Measurements from ENCODE around the gene BCL7A.

The BCL7A gene

DNA sequence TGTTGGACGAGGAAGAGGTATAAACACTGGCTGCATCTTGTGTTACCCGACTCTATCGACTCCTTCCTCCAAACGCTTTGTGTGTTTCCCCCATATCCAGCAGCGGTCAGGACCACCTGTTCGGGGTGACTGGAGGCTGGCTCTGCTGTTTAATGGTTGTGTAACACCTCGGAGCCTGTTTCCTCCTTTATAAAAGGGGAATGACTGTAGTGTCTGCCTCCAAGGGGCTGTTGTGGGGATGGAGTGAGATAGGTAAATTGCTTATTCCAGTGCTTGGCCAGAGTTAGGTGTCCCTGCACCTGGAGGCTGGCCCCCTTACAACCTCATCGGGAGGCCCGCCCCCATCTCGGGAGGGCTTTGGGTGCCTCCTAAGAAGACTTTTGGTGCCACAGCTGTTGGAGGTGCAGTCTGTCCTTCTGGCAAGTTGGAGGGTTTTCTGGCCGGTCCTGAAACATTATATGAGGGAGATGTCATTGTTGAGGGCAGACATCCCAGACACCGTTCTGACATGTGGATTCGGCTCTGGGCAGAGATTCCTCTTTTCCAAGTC, 57.9 kb downstream of the BCL7A start:
- no peak for DNase-seq

DNA sequence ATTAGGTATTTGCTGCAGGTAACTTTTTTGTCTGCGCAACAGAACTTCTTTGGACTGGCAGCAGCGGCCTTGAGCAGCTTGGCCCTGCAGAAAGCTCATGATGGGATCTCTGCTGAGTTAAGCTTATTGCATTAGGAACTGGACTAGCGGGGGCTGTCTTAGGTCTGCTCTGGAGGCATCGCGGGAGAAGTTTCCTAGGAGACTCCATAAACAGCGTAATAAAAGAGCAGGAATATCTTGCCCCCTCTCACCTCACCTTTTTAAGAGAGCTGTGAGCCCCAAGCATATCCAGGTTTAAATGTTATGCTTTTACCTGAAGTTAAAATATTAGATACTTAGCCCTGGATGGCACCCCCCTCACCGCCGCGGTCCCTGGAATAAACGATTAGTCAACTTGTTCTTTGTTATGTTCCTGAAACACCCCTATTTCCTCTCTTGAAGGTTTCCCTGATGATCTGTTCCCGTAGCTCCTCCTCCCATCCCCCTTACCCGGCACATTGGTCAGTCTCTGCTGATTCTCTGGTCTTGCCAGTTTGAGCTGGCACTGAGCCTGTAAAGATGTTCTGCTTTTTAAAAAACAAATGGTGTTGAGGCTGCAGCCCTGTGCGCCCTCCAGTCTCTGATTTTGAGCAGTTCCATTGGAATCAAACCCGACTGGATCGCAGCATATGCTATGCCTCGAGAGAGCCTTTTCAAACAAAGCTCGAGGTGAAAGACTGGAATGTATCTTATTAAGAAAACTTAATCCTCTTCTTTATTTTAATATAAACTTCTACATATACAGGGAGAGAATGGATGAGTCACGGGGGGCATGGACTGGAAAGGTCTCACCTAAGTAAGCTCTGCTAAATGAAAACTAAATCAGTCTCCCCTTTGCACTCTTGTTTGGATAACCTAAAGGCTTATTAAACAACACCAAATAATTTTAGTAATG, 58.7 kb downstream of the BCL7A start:
- no peak for DNase-seq

DNA sequence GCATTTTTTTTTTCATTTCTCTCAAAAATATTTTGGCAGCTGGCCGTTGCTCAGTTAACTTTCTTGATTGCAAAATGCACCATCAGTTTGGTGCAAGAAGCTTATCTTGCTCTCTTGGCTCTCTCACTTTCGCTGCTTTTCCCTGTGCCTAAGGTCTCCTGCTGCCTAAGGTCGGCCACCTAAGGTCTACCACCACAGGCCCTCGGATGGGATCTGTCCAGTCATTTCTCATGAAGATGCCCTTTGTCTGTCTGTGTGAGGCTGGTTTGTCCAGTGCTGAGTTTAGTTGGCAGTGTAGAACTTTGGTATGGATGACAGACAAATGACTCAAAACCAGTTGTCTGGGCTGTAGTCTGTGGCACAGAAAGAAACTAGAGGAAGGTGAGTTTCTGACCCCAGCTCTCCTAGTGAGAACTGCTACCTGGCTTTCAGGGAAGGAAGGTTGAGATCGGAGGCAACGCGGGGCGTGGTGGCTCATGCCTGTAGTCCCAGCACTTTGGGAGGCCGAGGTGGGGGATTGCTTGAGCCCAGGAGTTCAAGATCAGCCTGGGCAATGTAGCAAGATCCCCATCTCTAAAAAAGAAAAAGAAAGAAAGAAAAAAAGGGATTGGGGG, 59.5 kb downstream of the BCL7A start:
- DNase-seq: no peak

DNA sequence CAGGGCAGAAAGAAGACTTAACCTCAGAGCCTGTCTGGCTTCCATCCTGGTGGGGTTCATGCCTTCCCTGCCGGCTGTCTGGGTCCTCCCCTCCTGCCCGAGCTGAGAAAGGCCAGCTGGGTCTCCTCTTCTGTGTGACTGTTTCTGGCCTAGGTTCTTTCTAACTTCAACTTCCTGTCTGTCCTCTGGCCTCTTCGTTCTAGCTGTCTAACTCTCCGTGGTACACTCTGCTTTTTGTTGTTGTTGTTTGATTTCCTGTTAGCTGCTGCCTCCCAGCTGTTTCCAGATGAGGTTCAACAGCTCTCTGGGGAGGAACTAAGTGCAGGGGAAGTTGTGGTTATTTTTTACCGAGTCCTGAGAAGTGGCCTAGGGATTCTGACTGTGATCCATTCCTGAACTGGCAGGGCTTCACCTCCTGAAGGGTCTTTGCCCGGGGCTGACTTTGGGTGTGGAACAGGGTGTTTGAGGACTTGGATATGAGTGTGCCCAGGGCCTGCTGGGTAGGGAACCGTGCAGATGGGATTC, 60.1 kb downstream of the BCL7A start:
- DNase-seq: no peak

DNA sequence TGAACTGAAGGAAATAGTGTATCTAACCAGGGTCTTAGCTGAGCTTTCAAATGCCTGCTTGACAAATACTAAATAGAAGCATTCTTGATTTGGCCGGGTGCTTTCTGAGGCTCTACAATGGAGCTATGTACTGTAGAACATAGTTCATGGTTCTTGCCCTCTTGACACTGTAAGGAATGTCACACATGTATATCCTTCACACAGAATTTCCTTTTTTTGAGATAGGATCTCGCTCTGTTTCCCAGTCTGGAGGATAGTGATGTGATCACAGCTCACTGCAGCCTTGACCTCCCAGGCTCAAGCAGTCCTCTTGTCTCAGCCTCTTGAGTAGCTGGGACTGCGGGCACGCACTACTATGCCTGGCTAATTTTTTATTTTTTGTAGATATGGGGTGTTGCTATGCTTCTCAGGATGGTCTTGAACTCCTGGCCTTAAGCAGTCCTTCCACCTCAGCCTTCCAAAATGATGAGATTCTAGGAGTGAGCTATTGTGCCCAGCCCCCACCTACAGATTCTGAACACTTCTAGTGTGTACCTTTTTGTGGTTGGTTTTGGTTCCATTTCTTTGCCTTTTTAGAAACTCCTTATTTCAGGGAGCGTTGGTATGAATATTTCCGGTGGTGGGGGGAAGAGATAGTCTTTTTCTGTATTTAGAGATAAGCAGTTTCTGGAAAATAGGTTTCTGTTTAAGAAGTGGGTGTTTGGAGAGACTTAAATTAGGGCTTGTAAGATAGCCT, 61.1 kb downstream of the BCL7A start:
- no peak for DNase-seq

DNA sequence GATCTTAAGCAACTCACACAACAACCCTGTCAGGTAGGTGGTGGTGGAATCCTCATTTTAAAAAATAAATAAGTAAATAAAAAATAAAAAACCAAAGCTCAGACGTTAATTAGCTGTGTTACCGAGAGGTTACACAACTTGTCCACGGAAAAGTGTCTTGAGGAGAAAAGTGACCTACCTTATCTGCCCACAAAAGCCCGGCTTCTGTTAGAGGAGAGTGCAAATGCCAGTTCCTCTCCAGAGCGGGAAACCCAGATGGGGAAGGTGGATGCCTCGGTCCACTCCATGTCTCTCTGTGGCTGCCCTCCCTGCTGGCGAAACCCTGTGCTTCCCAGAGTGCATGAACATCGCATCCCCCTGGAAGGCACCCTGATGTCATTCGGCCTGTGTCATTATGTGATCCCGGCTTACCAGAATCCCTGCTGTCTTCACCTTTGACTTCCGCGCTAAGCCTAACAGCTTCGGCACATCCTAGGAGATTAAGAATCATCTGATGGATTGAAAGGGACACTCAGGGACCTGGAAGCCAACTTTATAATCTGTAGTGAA, 63.2 kb downstream of the BCL7A start:
- no peak for DNase-seq

DNA sequence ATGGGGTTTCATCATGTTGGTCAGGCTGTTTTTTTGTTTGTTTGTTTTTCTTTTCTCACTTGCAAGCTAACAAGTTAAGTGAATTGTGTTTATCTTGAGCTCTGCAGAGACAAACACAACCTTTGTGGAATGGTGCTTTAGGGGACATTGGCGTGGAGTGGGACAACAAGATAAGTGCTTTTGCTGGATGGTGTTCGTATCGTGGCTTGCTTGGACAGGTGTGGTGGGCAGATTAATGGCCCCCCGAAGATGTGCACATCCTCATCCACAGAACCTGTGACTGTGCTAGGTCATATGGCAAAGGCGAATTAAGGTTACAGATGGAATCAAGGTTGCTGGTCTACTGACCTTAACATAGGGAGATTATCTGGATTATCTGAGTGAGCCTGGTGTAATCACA, 63.9 kb downstream of the BCL7A start:
- DNase-seq: no peak

DNA sequence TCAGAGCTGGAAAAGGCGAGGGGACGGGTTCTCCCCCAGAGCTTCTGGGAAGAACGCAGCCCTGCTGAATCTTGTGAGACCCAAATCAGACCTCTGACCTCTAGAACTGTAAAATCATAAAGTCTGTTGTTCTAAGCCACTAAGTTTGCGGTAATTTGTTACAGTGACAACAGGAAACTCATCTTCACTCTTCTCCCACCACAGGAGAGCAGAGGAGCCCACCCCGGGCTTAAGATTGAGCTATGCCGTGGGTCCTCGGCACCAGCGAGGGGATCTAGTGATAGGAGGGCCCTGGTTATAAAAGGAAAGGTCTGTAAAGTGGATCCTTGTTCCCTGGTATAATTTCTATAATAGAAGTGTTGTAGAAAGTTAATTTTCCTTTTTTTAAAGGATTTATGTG, 64.4 kb downstream of the BCL7A start:
- DNase-seq: no peak

DNA sequence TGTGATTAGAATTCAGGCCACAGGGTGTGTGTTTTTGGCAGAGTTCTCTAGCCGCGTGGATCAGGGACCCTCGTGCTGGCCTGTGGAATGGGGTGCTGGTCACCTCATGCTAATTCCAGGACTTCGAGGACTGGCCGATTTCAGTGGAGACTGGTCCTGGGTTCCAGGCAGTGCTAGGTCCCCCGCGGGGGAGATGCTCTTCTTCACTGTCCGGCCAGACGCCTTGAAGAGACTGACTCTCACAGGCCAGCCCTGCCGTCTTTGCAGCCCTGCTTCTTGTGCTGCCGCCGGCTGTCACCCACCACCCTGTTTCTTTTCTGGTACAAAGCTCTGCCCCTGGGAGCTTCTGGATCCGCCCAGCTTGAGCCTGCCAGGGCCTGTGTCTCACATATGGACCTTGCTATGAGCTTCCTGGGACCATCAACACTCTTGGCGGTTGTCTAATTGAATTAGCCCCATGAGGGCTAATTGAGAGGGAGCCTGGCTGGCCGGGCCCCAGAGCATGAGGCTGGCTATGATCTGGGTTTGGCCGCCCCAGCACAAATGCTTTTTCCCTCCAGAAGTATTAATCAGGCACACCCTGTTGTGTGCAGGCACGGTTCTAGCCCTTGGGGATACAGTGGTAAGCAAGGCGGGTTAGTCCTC, 65.1 kb downstream of the BCL7A start:
- DNase-seq: no peak

- DNase-seq: no peak
Measured at GRCh38 chr12:122087431-122088178, 65.9 kb downstream of the BCL7A start.

DNA sequence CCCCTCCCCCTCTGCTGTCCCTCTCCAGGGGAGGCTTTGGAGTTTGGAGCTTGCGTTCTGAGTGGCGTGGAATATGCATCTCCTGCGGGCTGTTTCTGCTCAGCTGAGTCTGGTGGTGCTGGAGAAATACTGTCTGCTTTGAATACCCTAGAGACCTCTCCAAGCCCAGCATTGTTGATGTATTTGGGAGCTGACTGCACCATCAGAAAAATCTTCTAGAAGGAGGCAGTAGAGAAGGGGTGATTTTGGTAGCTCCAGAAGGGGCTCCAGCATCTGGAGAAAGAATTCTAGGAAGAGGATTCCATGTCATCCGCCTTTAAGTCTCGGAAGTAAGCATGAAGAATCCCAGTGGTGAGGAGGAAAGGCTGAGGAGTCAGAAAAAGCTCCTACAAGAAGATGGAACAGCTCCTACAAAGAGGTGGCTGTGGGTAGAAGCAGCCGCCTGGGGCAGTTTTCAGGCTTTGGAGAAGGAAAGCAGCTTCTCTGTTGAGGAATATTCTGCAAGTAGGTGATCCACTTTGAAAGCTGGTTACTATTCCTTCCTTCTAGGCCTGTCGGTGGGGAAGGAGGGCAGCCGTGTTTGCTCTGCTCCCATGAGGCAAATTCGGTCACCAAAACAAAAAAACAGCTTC, 66.6 kb downstream of the BCL7A start:
- no peak for DNase-seq

DNA sequence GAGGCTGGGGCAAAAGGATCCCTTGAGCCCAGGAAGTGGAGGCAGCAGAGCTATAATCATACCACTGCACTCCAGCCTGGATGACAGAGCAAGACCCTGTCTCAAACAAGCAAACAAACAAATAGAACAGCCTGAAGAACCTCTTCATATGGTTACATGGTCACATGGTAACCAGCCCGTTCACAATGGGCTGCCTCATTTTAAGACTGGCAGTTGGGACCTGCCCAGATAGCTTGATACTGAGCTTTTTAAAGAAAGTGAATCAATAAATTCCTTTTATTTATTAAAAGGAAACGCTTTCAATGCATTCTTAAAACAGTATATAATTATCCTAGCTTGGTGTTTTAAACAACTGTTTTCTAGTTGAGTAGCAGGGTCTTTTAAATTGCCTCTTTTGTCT, 67.4 kb downstream of the BCL7A start:
- no peak for DNase-seq

DNA sequence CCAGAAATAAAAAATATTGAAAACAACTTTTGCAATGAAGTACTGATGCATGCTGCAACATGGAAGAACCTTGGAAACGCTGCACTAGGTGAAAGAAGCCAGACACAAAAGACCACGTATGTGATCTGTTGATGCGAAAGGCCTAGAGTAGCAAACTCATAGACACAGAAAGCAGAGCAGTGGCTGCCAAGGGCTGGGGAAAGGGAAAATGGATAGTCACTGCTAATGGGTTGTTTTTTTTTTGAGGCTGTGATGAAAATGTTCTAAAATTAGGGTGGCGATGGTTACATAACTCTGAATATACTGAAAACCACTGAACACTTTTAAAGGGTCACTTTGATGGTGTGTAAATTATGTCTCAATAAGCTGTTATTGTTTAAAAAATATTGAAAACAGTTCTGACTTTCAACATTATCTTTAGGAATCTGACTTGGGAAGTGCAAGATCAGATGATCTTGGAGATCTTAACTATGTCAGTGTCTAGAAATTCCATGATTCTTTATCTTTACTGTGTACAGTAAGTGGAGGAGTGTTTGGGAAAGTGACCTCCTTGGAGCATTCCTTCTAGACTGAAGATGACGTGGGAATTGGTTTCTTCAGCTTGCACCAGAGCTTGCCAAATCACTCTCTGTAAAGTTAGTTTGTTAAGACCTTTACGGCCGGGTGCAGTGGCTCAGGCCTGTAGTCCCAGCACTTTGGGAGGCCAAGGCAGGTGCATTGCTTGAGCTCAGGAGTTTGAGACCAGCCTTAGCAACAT, 69.3 kb downstream of the BCL7A start:
- no peak for DNase-seq

GRCh38 chr12:122093098-122093883, 71.6 kb downstream of the BCL7A start:
- no peak for DNase-seq

DNA sequence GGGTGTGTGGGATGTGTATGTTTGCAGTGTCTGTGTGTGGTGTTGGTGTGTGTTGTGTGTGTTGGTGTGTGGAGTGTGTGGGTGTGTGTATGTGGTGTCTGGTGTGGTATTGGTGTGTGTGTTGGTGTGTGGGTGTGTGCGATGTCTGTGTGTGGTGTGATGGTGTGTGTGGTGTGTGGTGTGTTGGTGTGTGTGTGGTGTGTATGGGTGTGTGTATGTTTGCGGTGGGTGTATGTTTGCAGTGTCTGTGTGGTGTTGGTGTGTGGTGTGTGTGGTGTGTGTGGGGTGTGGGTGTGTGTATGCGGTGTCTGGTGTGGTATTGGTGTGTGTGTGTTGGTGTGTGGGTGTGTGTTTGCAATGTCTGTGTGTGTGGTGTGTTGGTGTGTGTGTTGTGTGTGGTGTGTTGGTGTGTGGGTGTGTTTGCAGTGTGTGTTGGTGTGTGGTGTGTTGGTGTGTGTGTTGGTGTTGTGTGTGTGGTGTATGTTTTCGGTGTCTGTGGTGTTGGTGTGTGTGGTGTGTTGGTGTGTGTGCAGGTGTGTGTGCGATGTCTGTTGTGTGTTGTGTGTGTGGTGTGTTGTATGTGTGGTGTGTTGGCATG, 72.6 kb downstream of the BCL7A start:
- no peak for DNase-seq

DNA sequence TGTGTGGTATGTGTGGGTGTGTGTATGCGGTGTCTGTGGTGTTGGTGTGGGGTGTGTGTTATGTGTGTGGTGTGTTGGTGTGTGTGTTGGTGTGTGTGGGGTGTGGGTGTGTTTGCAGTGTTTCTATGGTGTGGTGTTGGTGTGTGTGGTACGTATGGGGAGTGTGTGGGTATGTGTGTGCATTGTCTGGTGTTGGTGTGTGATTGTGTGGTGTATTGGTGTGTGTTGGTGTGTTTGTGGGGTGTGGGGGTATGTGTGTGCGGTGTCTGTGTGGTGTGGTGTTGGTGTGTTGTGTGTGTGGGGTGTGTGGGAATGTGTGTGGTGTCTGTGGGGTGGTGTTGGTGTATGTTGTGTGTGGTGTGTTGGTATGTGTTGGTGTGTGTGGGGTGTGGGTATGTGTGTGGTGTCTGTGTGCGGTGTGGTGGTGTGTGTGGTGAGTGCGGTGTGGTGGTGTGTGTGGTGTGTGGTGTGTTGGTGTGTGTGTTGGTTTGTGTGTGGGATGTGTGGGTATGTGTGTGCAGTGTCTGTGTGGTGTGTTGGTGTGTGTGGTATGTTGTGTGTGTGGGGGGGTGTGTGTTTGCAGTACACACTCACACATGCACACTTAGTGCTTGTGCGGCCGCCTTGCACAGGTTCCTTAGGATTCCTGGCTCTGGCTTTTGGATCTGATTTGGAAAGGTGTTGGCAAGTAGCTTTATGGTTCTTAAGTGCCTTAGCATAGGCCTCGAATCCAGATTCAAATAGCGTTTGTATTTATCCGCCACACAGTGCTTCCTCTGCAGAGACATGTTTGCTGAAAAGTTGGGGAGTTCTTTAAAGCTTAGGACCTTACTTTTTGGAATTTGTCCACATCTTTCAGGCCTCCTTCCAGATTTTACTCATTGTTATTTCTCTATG, 73.3 kb downstream of the BCL7A start:
- DNase-seq: no peak

DNA sequence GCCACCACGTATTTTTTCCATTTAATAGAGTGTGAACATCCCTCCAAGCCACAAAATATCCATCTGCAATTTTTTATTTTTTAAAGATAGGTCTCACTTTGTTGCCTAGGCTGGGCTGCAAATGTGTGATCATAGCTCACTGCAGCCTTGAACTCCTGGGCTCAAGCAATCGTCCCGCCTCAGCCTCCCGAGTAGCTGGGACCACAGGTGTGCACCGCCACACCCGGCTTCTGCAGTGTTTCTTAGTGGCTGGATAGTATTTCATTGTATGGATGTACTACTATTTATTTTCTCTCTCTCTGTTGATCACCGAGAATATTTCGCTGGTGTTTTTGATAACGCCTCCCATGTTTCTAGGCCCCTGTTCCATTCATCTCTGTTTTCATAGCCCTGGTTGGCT, 74.3 kb downstream of the BCL7A start:
- no peak for DNase-seq

GRCh38 chr12:122096591-122097149, 75.0 kb downstream of the BCL7A start:
- DNase-seq: no peak

All from NCI-H1930 (cell line).